ENCODE data around the gene MTAP.

- TF ChIP-seq CTCF (IDR thresholded peaks at IDR 0.05) (peak; percentile 64 to 89 (median 80)), POLR2A (IDR thresholded peaks at IDR 0.05) (no peak)
Measured at GRCh38 chr9:21789541-21790037, 12.8 kb upstream of the MTAP start.

Data from body of pancreas (tissue), 4 donors.